Jurkat, Clone E6-1 (cell line): ENCODE data around the gene TUSC1.

ENCODE experiments used
- DNase-seq: peaks from one replicate; pipeline ENCODE4 v3.0.0-alpha.2; 2011; ENCODE audit warnings: low read depth, low spot score
- H3K4me3 ChIP-seq: 2 replicates; pipeline ENCODE4 v1.5.1; 2011; ENCODE audit warnings: mild to moderate bottlenecking, low read length, control low read depth, moderate library complexity

TUSC1 gene

DNA sequence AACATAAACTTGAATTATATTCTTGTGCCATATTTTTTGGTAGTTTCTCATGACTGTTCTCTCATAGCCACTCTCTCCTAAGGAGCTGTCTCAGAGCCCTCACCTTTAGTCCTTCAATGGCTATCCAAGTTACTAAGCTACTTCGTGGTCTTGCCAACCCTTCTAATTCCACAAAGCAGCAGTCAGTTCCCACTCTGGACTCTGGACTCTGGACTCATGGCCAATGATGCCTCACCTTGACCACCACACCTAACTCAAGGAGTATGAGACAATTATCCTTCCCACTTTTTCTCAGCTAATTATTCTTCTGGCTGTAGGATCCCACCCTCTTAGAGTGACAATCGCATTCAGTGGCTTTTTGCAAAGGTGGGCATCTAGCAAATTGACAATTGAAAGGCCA lies 42.2 kb downstream of the TUSC1 start:
- no peak for DNase-seq
- no peak overlapping the region for H3K4me3 ChIP-seq

- no peak for DNase-seq
- H3K4me3 ChIP-seq, result no peak overlapping the region
These were observed 49.0 kb downstream of the TUSC1 start for GRCh38 chr9:25629231-25629630.
